Ectodermal cell (in vitro differentiated cells): ENCODE data around the gene TEAD3.
"Not testable (repeated sequence)": the region's sequence is repeated elsewhere in the genome, so short reads cannot be mapped to it uniquely, and the experiment has no call there.

Source experiments
- H3K27ac ChIP-seq: 2 replicates; pipeline ENCODE4 v1.7.0; 2013; ENCODE audit warnings: mild to moderate bottlenecking, low read depth, low read length; ENCODE audit not compliant: insufficient read depth, poor library complexity, severe bottlenecking
- H3K27me3 ChIP-seq: 2 replicates; pipeline ENCODE4 v1.7.0; 2013; ENCODE audit warnings: mild to moderate bottlenecking, low read length; ENCODE audit not compliant: insufficient read depth, control insufficient read depth, poor library complexity, severe bottlenecking
- H3K36me3 ChIP-seq: one replicate; pipeline ENCODE4 v1.7.0; 2013; ENCODE audit warnings: low read length; ENCODE audit not compliant: control insufficient read depth, insufficient read depth
- H3K4me1 ChIP-seq: one replicate; pipeline ENCODE4 v1.7.0; 2013; ENCODE audit warnings: low read length; ENCODE audit not compliant: control insufficient read depth, insufficient read depth
- H3K4me3 ChIP-seq: 2 replicates; pipeline ENCODE4 v1.7.0; 2013; ENCODE audit warnings: low read depth, low read length, control low read depth; ENCODE audit not compliant: insufficient read depth
- H3K9me3 ChIP-seq: 2 replicates; pipeline ENCODE4 v1.7.0; 2013; ENCODE audit warnings: mild to moderate bottlenecking, low read length, moderate library complexity; ENCODE audit not compliant: control insufficient read depth
- WGBS, 2 experiments: methylation state at CpG; one replicate each; pipeline ENCODE4 v1.1.7; 2013; ENCODE audit warnings: missing lambda C conversion rate in 2 of 2; 5-methylcytosine and 5-hydroxymethylcytosine counted together

TEAD3 gene

GRCh38 chr6:35439308-35439707, 57.6 kb downstream of the TEAD3 start:
- 38 to 39% methylated on average over 3 of the region's 3 CpGs for WGBS, 2 experiments
- Histone ChIP-seq H3K4me3 (no peak overlapping the region), H3K27ac (no peak overlapping the region), H3K9me3 (no peaks in the 10 kb centered on the region), H3K36me3 (no peaks in the 10 kb centered on the region), H3K4me1 (no peaks in the 10 kb centered on the region), H3K27me3 (no peaks in the 10 kb centered on the region)

GRCh38 chr6:35438378-35439065, 58.4 kb downstream of the TEAD3 start:
- 85 to 88% methylated on average over 6 to 7 of the region's 7 CpGs for WGBS, 2 experiments
- not testable (repeated sequence) for H3K27ac ChIP-seq, H3K4me1 ChIP-seq, H3K9me3 ChIP-seq, H3K36me3 ChIP-seq, H3K4me3 ChIP-seq, H3K27me3 ChIP-seq

DNA sequence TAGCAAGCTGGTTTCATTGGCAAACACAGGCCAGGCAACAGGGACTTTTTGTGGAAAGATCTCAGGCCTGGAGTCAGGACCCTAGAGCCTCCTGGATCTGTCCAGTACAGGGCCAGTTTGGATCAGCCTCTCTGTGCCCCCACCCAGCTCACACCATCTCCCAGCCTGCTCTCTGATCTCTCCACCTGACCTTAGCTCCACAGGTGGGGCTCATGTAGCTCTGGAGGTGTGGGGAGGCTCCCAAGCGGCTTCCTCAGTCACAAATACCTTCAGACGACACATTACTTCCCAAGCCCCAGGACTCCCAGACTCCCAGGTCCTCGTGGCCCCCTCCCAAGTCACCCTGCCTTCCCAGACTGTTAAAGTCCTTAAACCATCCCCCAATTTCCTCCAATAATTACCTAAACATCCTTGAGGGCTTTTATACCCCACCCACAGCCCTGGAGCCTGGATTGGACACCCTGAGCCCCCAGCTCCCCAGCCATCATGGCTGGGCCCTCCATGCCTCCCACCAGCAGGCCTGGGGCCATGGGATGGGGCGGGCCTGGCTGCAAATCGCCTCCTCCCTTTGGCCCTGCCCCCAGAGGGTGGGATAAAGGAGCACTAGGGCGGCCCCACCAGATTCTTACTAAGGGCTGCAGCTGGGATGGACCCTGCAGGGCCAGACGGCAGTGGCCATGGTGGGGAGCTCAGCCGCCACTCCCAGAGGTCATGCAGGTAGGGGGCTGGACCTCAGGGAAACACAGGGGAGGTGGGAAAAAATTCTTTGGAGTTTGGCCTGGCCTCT, 60.6 kb downstream of the TEAD3 start:
- H3K36me3 ChIP-seq = no peaks in the 10 kb centered on the region
- H3K4me3 ChIP-seq = no peak overlapping the region
- H3K9me3 ChIP-seq = no peaks in the 10 kb centered on the region
- no peak overlapping the region for H3K27ac ChIP-seq
- no peaks in the 10 kb centered on the region for H3K4me1 ChIP-seq
- no peaks in the 10 kb centered on the region for H3K27me3 ChIP-seq
- 74 to 78% methylated on average over 8 of the region's 8 CpGs for WGBS, 2 experiments

GRCh38 chr6:35435074-35435837, 61.6 kb downstream of the TEAD3 start:
- H3K4me3 ChIP-seq = no peak overlapping the region
- no peaks in the 10 kb centered on the region for H3K27me3 ChIP-seq
- no peaks in the 10 kb centered on the region for H3K4me1 ChIP-seq
- no peaks in the 10 kb centered on the region for H3K36me3 ChIP-seq
- no peaks in the 10 kb centered on the region for H3K9me3 ChIP-seq
- WGBS, 2 experiments = 88 to 89% methylated on average over 16 of the region's 16 CpGs
- H3K27ac ChIP-seq = no peak overlapping the region

- H3K27me3 ChIP-seq, H3K36me3 ChIP-seq, H3K9me3 ChIP-seq, H3K4me3 ChIP-seq, H3K27ac ChIP-seq, H3K4me1 ChIP-seq: not testable (repeated sequence)
- 90 to 94% methylated on average over 3 of the region's 3 CpGs for WGBS, 2 experiments
Measured at GRCh38 chr6:35432702-35433101, 64.2 kb downstream of the TEAD3 start.

DNA sequence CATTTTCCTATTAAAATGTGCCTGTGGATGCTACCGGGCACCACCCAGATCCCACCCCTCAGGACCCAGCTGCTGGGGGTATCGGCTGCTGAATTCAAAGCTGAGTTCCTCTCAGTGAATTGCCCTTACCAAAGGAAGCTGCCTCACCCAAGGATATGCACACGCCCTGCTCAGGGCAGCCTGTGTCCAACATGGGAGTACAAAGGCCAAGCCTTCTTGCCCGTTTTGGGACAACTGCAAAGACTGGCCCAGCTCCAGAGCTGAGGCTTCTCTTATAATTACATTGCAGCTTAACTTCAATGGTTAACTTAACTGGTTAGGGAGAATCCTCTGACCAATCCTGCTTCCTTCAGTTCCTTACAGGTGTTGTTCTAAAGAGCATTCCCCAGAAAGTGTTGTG, 64.6 kb downstream of the TEAD3 start:
- WGBS, 2 experiments = 90 to 94% methylated on average over 4 of the region's 4 CpGs
- no peaks in the 10 kb centered on the region for H3K27me3 ChIP-seq
- no peak overlapping the region for H3K4me3 ChIP-seq
- no peaks in the 10 kb centered on the region for H3K9me3 ChIP-seq
- peaks cover 4% of the 10 kb centered on the region for H3K36me3 ChIP-seq
- no peak overlapping the region for H3K27ac ChIP-seq
- no peaks in the 10 kb centered on the region for H3K4me1 ChIP-seq

DNA sequence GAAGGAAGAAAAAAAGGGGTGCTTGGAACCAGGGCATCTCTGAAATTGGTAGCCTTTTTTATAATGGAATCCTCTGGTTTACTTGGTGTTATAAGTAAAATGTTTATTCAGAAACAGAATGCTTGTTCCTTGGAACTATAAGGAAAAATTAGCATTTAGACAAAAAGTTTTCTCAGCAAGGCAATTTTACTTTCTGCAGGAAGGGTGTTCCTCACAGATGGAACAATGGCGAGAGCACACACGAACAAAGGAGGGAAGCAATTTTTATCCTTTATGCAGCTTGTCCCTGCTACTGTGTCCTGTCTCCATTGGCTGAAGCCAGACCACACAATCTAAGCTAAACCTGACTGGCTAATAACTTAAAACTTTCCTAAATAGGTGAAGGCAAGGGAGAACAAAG, 67.4 kb downstream of the TEAD3 start:
- no peaks in the 10 kb centered on the region for H3K9me3 ChIP-seq
- no peak overlapping the region for H3K27ac ChIP-seq
- WGBS, 2 experiments = 92 to 94% methylated on average over 2 of the region's 2 CpGs
- no peak overlapping the region for H3K4me3 ChIP-seq
- no peaks in the 10 kb centered on the region for H3K4me1 ChIP-seq
- H3K36me3 ChIP-seq = peaks cover 4% of the 10 kb centered on the region
- no peaks in the 10 kb centered on the region for H3K27me3 ChIP-seq

GRCh38 chr6:35428421-35429149, 68.3 kb downstream of the TEAD3 start:
- 89 to 92% methylated on average over 10 of the region's 10 CpGs for WGBS, 2 experiments
- Histone ChIP-seq H3K27me3 (no peaks in the 10 kb centered on the region), H3K4me1 (no peaks in the 10 kb centered on the region), H3K27ac (no peak overlapping the region), H3K4me3 (no peak overlapping the region), H3K9me3 (no peaks in the 10 kb centered on the region), H3K36me3 (peaks cover 4% of the 10 kb centered on the region)

DNA sequence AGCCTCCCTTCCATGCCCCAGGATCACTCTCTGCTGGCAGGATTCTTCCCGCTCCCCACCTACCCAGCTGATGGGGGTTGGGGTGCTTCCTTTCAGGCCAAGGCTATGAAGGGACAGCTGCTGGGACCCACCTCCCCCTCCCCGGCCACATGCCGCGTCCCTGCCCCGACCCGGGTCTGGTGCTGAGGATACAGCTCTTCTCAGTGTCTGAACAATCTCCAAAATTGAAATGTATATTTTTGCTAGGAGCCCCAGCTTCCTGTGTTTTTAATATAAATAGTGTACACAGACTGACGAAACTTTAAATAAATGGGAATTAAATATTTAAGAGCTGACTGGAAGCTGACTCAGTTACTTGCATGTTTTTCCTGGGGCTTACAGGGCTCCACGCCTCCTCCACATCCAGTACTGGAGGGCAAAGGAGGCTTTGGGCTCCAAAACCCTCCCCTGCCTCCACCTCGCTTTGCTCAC, 69.0 kb downstream of the TEAD3 start:
- Histone ChIP-seq H3K36me3 (peaks cover 4% of the 10 kb centered on the region), H3K27me3 (no peaks in the 10 kb centered on the region), H3K9me3 (no peaks in the 10 kb centered on the region), H3K4me1 (no peaks in the 10 kb centered on the region), H3K27ac (no peak overlapping the region), H3K4me3 (no peak overlapping the region)
- 74 to 78% methylated on average over 9 of the region's 9 CpGs for WGBS, 2 experiments
